Body of pancreas (tissue), 4 donors: ENCODE data around the gene SCUBE1. TPM values are rescaled to one million over a fixed set of nuclear protein-coding genes. Genes with fewer than 3 reads are reported as not detected.

Experiments used
- ATAC-seq: fragments of 150-250 bp; one replicate; pipeline ENCODE4 v1.9.1; 2016
- DNase-seq, 4 donors: peaks; one replicate each; pipeline ENCODE4 v3.0.0-alpha.2; 2019
- H3K27ac ChIP-seq, 4 donors: fragments of 200-600 bp; sonication (generic); 1 replicate in 3 of 4; 2 replicates in 1 of 4; pipeline versions ENCODE4 v1.5.1 to v1.6.1; 2016 to 2019; ENCODE audit warnings: mild to moderate bottlenecking in 1 of 4, mixed read lengths in 1 of 4, moderate library complexity in 1 of 4
- H3K27me3 ChIP-seq, 2 donors: fragments of 200-600 bp; sonication (generic); one replicate each; pipeline ENCODE4 v1.6.0; 2016; ENCODE audit warnings: mild to moderate bottlenecking in 1 of 2
- H3K36me3 ChIP-seq, 2 donors: fragments of 200-600 bp; sonication (generic); replicated peaks in 1 of 2; 2 replicates each; pipeline ENCODE4 v1.5.1; 2016; ENCODE audit warnings: low read depth in 2 of 2; ENCODE audit not compliant: insufficient read depth in 1 of 2
- H3K4me1 ChIP-seq: fragments of 200-600 bp; sonication (generic); one replicate; pipeline ENCODE4 v1.6.0; 2016
- H3K4me3 ChIP-seq, 2 donors: fragments of 200-600 bp; sonication (generic); 1 replicate in 1 of 2; 2 replicates in 1 of 2; pipeline ENCODE4 v1.5.1; 2016 to 2019
- H3K9me3 ChIP-seq, 3 donors: fragments of 200-600 bp; sonication (generic); 1 replicate in 2 of 3; 2 replicates in 1 of 3; pipeline ENCODE4 v1.5.1; 2016
- POLR2A ChIP-seq, 3 donors: fragments of 450-650 bp; IDR thresholded peaks; one replicate each; pipeline ENCODE4 v1.6.1; 2016; ENCODE audit warnings: antibody characterized with exemption in 3 of 3, mild to moderate bottlenecking in 2 of 3
- WGBS, 2 donors: methylation state at CpG; one replicate each; pipeline ENCODE4 v1.1.5; 2017; 5-methylcytosine and 5-hydroxymethylcytosine counted together
- intact Hi-C: fragments of 100-400 bp; cut with DNase I; formaldehyde crosslinking; loops from one replicate; pipeline ENCODE4 v1.15.1; 2023
- total RNA-seq, 2 donors: library from RNA; depleted of rRNA; stranded (reverse); fragments of >200 nt; gene quantifications; one replicate each; pipeline ENCODE4 v1.1.0, GENCODE V29; 2016
- TF ChIP-seq, protein P1 (sequence below), 7 experiments: fragments of 450-650 bp in 4 of 7; fragments of 200-600 bp in 3 of 7; sonication (generic) in 3 of 7; IDR thresholded peaks; one replicate each; pipeline ENCODE4 v1.5.1; 2016 to 2019; ENCODE audit warnings: antibody characterized with exemption in 7 of 7

SCUBE1 gene
- total RNA-seq, 2 donors from 2014 or later, result under 0.01 to 0.26 TPM

DNA sequence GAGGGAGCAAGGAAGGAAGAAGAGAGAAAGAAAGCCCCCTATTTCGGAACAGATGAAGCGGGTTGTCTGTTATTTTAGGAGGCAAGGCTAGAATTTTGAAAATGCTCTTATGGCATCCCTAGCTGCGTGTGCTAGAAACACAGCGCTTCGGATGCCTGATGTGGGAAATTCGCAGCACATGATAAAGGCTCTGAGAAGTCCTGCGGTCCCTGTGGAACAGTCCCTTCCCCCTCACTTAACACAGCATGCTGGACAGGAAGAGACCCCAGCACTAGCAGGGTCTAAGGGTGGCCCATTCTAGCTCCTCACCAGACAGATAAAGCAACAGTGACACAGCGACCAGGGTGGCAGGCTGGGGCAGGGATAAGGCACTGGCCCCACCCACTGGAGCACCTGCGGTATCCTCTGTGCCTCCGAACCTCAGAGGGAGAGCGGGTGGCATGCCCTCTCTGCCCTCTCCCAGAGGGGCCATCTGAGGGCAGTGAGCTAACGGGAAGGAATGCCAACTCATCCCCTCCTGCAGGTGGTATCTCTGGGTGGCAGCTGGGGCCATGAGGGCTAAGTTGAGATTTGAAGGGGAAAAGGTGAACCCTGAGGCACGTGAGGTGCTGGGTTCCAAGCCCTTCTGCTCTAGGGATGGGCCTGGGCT, 75.7 kb downstream of the SCUBE1 start:
- DNase-seq (no peak), ATAC-seq (no peak)
- Histone ChIP-seq H3K4me1 (peaks cover 13% of the 10 kb centered on the region), H3K27ac (no peak overlapping the region), H3K27me3 (no peaks in the 10 kb centered on the region), H3K4me3 (no peak overlapping the region), H3K36me3 (no peaks in the 10 kb centered on the region), H3K9me3 (no peaks in the 10 kb centered on the region)
- WGBS, 2 donors, result 81 to 82% methylated on average over 12 to 13 of the region's 13 CpGs
- intact Hi-C loops, result no loop called here
- TF ChIP-seq POLR2A (IDR thresholded peaks at IDR 0.05), result no peak
- TF ChIP-seq, protein P1, sequence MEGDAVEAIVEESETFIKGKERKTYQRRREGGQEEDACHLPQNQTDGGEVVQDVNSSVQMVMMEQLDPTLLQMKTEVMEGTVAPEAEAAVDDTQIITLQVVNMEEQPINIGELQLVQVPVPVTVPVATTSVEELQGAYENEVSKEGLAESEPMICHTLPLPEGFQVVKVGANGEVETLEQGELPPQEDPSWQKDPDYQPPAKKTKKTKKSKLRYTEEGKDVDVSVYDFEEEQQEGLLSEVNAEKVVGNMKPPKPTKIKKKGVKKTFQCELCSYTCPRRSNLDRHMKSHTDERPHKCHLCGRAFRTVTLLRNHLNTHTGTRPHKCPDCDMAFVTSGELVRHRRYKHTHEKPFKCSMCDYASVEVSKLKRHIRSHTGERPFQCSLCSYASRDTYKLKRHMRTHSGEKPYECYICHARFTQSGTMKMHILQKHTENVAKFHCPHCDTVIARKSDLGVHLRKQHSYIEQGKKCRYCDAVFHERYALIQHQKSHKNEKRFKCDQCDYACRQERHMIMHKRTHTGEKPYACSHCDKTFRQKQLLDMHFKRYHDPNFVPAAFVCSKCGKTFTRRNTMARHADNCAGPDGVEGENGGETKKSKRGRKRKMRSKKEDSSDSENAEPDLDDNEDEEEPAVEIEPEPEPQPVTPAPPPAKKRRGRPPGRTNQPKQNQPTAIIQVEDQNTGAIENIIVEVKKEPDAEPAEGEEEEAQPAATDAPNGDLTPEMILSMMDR (IDR thresholded peaks at IDR 0.05), result no peak

DNA sequence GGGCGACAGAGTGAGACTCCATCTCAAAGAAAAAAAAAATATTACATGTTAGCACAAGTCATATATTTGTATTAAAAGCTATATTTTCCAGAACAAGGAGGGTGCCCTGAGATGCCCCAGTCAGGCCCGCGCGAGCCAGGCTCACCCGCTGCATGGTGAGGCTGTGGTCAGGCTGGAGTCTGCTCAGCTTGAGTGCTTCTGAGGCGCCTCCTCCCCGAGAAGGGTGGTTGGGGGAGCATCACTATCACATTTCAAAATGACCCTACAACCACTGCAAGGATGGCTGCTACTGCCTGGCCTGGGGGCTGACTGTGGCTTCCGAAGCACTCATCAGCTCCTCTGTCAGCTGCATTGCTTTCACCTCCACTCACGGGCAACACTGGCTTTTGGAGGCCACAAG, 77.1 kb downstream of the SCUBE1 start:
- intact Hi-C loops, result no loop called here
- H3K27ac ChIP-seq, result no peak overlapping the region
- DNase-seq, result no peak

DNA sequence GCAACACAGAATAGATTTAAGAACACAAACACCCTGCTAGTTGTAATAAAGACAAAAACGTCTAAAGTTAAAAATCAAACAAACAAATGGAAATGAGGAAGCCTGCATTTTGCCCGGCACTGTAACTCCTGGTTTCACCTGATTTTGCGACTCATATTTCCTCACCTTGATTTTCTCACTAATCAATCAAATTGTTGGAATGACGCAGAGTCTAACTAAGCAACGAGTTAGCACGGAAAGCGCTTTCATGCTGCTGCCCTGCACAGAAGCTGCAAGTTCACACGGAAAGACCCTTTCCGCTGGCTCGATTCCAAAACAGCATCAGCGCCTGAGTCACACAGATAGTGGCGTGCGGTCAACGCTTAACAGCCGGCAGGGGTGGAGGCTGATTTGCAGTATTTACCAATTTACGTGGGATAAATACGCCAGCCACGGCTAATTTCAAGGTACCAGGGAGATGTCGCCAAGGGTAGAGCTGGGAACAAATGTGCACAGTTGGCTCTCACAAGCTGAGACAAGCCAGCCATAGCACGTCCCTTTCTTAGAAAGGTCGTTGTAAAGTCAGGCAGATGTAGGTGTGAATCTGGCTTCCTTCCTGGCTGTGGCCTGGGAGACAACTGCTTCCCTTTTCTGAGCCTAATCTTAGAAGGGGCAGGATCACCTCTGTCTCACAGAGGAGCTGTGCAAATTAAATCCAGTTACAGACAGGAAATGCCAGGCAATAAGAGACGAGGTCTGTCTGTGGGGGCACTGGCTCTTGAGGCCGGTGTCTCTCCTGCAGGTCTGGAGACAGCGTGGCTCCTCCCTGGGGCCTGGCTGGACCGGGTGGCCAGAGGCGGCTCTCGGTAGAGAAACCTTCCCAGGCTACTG, 79.3 kb downstream of the SCUBE1 start:
- H3K4me3 ChIP-seq, result no peak overlapping the region
- intact Hi-C loops, result no loop called here
- 7 to 12% methylated on average over 25 to 27 of the region's 27 CpGs for WGBS, 2 donors
- H3K27me3 ChIP-seq, result no peaks in the 10 kb centered on the region
- peak; percentile 42 to 75 (median 66) for DNase-seq
- ATAC-seq, result peak; percentile 55
- no peaks in the 10 kb centered on the region for H3K36me3 ChIP-seq
- TF ChIP-seq, protein P1 (IDR thresholded peaks at IDR 0.05), result no peak
- no peak for TF ChIP-seq POLR2A (IDR thresholded peaks at IDR 0.05)
- H3K9me3 ChIP-seq, result no peaks in the 10 kb centered on the region
- peak overlapping the region in 1 of 4 donors; percentile 36 for H3K27ac ChIP-seq
- peaks cover 13% of the 10 kb centered on the region for H3K4me1 ChIP-seq

More for the DNA sequence above, 77.1 kb downstream of the SCUBE1 start:
- Histone ChIP-seq H3K4me3 (no peak overlapping the region), H3K4me1 (peaks cover 13% of the 10 kb centered on the region), H3K27me3 (no peaks in the 10 kb centered on the region), H3K9me3 (no peaks in the 10 kb centered on the region), H3K36me3 (no peaks in the 10 kb centered on the region)
- ATAC-seq, result no peak
- no peak for TF ChIP-seq POLR2A (IDR thresholded peaks at IDR 0.05)
- TF ChIP-seq, protein P1 (IDR thresholded peaks at IDR 0.05), result no peak
- WGBS, 2 donors, result 72 to 73% methylated on average over 9 of the region's 9 CpGs

DNA sequence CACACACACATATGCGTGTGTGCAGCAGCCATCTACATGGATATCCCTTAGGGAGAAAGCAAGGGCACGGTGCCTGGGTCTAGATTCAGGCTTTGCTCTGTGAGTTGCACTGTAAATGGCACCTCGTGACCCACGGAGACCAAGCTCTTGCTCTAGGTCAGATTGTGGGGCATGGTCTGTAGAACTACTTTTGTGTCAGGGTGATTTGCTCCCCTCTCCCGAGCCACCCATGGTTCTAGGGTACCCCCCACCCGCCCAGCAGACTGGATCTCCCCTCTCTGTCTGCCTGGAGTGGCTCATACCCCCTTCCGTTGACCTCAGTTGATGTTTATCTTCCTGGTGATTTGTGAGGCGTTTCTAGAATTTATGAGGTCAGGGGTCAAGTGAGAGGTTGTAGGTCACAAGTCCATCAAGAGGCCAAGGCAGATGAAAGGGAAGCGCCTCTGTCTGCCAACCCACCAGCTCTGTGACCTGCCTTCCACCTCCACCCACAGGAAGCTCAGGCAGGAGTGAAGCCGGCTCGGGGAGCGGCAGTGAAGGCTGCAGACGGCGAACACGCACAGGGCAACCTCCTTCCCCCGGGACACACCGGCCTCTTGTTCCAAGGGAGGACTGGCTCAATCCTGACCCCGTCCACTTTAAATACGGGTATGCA, 80.1 kb downstream of the SCUBE1 start:
- no peaks in the 10 kb centered on the region for H3K9me3 ChIP-seq
- WGBS, 2 donors, result 26 to 38% methylated on average over 13 to 19 of the region's 19 CpGs
- peaks cover 13% of the 10 kb centered on the region for H3K4me1 ChIP-seq
- DNase-seq (peak in 3 of 4 donors; percentile 15 to 26 (median 18)), ATAC-seq (no peak)
- H3K27ac ChIP-seq, result peak overlapping the region in 1 of 4 donors; percentile 1
- no peaks in the 10 kb centered on the region for H3K36me3 ChIP-seq
- TF ChIP-seq, protein P1 (IDR thresholded peaks at IDR 0.05), result no peak
- TF ChIP-seq POLR2A (IDR thresholded peaks at IDR 0.05), result no peak
- intact Hi-C loops, result no loop called here
- no peaks in the 10 kb centered on the region for H3K27me3 ChIP-seq
- no peak overlapping the region for H3K4me3 ChIP-seq
